Breast epithelium (tissue), 3 donors: ENCODE measurements around the gene TENM3.

Source experiments
- POLR2A ChIP-seq: fragments of 450-650 bp; IDR thresholded peaks from one replicate; pipeline ENCODE4 v1.6.1; 2016; ENCODE audit warnings: antibody characterized with exemption, mild to moderate bottlenecking, moderate library complexity
- TF ChIP-seq, protein P1 (sequence below), 3 donors: fragments of 450-650 bp; IDR thresholded peaks; one replicate each; pipeline ENCODE4 v1.5.1; 2016 to 2017; ENCODE audit warnings: antibody characterized with exemption in 3 of 3, mild to moderate bottlenecking in 3 of 3, moderate library complexity in 3 of 3

DNA sequence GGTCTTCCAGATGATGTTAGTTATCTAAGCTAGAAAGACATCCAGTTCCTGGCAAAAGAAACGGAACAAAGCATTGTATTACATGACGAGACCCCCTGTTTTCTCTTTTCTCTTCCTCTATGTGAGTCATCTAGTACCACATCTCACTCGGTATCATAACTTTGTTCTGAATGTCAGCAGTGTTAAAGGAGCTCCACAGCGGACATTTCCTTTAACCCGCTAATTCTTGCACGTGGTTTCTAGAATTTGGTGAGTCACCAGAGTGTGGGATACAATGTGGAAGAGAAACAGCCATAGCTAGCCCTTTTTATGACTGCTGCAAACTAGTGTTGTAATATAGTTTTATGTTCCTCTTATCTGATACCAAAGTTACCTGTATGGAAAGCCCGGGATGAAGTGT lies 243.7 kb downstream of the TENM3 start:
- TF ChIP-seq, protein P1, sequence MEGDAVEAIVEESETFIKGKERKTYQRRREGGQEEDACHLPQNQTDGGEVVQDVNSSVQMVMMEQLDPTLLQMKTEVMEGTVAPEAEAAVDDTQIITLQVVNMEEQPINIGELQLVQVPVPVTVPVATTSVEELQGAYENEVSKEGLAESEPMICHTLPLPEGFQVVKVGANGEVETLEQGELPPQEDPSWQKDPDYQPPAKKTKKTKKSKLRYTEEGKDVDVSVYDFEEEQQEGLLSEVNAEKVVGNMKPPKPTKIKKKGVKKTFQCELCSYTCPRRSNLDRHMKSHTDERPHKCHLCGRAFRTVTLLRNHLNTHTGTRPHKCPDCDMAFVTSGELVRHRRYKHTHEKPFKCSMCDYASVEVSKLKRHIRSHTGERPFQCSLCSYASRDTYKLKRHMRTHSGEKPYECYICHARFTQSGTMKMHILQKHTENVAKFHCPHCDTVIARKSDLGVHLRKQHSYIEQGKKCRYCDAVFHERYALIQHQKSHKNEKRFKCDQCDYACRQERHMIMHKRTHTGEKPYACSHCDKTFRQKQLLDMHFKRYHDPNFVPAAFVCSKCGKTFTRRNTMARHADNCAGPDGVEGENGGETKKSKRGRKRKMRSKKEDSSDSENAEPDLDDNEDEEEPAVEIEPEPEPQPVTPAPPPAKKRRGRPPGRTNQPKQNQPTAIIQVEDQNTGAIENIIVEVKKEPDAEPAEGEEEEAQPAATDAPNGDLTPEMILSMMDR (IDR thresholded peaks at IDR 0.05): no peak
- no peak for TF ChIP-seq POLR2A
